Erythroblast (primary cell): Measurements from ENCODE around the gene AHNAK.

Experiments
- DNase-seq, 2 experiments: peaks; one replicate each; lab custom pipeline; 2025; lab: John Stamatoyannopoulos, UW
- GATA1 ChIP-seq: IDR thresholded peaks from 2 replicates; pipeline ENCODE4 v1.6.1; 2011; ENCODE audit warnings: low read depth, mild to moderate bottlenecking, control low read depth, low read length, moderate library complexity
- POLR2A ChIP-seq: IDR thresholded peaks from 2 replicates; pipeline ENCODE4 v1.6.1; 2011; ENCODE audit warnings: mild to moderate bottlenecking, low read length

The AHNAK gene

DNA sequence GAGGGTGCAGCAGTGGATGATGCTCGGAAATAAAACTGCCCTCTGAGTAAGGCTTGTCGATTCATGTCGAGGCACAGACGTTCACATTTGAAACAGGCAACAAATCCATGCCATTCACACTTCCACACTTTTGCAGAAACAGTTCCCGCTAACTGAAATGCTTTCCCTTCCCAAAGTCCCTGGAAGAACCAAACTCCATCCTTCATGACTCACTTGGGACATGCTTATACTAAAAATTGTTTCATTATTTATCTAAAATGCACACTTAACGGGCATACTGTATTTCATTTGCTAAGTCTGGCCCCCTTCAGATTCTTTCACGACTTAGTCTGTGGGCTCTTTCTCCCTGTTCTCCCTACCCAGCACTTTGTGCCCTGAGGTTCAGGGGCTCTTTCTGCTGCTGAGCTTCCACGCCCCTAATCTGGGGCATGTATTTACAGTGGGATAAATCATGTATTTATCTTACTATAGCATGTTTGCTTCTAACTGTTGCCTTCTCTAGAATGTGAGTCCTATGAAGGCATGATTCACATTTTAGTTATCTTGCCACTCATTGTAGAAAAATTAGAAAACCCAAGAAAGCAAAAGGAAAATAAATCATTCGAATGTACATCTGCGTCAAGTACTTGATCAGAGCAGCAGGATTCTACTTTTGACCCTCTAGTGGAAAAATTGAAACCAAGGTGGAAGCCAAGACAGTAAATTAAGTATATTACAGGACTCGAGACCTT is 115.3 kb downstream of the AHNAK start:
- TF ChIP-seq GATA1 (no peak), POLR2A (no peak)

DNA sequence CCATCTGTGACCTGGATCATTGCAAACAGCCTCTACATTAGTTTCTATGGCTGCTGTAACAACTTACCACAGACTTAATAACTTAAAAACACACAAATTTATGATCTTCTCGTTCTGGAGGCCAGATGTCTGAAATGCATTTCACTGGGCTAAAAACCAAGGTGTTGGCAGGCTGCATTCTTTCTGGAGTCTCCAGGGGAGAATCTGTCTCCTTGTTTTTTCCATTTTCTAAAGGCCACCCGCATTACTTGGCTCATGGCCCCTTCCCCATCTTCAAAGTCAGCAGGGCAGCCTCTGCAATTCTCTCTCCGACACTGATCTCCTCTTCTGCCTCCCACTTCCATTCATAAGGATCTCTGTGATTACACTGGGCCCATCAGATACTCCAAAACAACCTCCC is 116.2 kb downstream of the AHNAK start:
- TF ChIP-seq GATA1 (no peak), POLR2A (no peak)
- DNase-seq, result no peak

More for the DNA sequence above, 115.3 kb downstream of the AHNAK start:
- DNase-seq, result no peak

DNA sequence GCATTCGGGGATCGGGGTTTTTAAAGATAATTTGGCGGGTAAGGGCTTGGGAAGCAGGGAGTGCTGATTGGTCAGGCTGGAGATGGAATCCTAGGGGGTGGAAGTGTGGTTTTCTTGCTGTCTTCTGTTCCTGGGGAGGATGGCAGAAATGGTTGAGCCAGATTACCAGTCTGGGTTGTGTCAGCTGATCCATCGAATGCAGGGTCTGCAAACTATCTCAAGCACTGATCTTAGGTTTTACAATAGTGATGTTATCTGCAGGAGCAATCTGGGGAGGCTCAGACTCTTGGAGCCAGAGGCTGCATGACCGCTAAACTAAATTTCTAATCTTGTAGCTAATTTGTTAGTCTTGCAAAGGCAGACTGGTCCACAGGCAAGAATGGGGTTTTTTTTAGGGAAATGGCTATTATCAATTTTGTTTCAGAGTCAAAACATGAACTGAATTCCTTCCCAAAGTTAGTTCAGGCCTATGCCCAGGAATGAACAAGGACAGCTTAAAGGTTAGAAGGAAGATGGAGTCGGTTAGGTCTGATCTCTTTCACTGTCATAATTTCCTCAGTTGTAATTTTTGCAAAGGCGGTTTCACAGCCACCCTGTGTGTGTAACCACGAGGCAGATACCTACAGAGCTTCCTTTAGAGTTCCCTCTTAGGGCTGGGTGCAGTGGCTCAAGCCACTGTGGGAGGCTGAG is 117.6 kb downstream of the AHNAK start:
- TF ChIP-seq GATA1 (no peak), POLR2A (no peak)
- no peak for DNase-seq

DNA sequence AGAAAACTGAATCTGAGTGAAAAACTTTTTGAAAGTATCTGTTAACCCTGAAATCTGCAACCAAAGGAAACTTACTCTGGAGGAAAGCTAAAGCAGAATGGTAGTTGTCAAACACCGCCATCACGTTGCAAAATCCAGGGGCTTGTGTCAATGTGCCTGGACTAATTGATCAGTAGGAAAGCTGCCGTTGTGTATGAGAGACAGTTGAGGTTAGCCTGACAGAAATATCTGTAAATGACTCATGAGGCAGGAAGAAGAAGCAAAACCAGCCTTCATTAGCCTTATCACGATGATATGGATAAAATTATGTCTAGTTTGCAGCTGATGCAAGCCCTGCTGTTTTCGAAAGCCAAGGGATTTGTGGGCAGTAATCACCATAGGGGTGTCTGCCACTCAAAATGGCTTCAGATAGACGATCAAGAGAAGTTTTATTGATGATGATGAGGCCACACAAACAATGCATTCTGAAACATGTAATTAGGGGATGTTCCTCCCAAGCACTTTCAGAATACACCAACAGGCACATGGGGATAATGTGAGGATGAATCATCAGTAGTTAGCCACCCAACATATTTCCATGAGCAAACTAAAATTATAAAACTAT is 118.9 kb downstream of the AHNAK start:
- DNase-seq, result peak; percentile 46 to 74
- TF ChIP-seq GATA1, result no peak
- TF ChIP-seq POLR2A, result no peak

DNA sequence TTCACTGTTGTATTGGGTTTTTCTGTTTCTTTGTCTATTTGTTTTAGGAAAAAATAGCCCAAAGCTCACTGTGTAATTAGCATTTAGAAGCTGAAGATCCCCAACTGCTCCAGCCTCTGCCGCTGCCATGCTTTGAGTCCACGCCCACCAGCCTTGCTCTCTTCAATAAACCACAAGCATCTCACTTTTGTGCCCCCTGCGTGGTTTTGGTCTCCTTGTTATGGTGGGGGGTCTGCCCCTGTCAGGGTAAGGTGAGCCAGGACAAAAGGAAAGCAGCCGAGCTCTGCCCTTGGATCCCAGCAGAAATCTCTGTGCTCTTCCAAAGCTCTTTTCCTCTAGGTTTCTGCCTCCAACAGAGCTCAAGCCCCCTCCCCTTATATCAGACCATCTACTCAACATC is 123.6 kb downstream of the AHNAK start:
- DNase-seq, result no peak
- no peak for TF ChIP-seq GATA1
- TF ChIP-seq POLR2A, result no peak

DNA sequence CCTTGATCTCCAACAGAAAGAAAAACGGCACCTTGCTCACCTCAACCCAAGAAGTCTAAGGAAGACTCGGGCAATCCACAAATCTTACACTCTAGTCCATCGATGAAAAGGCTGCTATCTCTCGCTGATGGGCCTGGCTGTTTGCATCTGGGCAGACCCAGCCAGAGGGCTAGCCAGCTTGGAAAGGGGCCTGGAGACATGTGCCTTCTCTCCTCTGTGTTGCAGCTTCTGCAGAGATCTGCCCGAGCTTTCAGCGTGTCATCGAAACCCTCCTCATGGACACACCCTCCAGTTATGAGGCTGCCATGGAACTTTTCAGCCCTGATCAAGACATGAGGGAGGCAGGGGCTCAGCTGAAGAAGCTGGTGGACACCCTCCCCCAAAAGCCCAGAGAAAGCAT is 124.6 kb downstream of the AHNAK start:
- no peak for DNase-seq
- TF ChIP-seq GATA1 (no peak), POLR2A (no peak)

DNA sequence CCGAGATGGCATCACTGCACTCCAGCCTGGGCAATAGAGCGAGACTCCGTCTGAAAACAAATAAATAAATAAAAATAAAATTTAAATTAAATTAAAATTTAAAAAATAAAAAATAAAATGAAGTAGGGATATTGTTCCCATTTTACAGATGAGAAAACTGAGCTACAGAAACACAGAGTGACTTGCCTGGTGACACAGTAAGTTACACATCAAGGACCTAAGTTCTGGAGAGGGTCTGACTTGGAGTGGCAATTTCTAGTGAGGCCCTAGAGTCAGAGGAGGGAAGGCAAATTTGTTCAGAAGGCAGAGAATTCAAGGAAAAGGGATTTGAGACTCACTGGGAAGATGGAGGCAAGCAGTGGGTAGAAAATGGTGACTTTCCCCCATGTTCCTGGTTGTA is 125.7 kb downstream of the AHNAK start:
- TF ChIP-seq GATA1 (no peak), POLR2A (no peak)
- DNase-seq, result no peak

GRCh38 chr11:62419943-62420342 is 126.7 kb downstream of the AHNAK start:
- DNase-seq, result peak; percentile 49 to 74
- TF ChIP-seq GATA1, result no peak
- TF ChIP-seq POLR2A, result no peak

GRCh38 chr11:62419314-62419929 is 127.2 kb downstream of the AHNAK start:
- no peak for DNase-seq
- TF ChIP-seq POLR2A, result no peak
- no peak for TF ChIP-seq GATA1

- TF ChIP-seq POLR2A (no peak), GATA1 (no peak)
Observed at GRCh38 chr11:62418733-62419132, 127.9 kb downstream of the AHNAK start, which contains the start of gene SCGB1A1. Gene SCGB1A1, plus strand, starts transcription at chr11:62419033. Its CDS starts 63 bp downstream, at chr11:62419096.

DNA sequence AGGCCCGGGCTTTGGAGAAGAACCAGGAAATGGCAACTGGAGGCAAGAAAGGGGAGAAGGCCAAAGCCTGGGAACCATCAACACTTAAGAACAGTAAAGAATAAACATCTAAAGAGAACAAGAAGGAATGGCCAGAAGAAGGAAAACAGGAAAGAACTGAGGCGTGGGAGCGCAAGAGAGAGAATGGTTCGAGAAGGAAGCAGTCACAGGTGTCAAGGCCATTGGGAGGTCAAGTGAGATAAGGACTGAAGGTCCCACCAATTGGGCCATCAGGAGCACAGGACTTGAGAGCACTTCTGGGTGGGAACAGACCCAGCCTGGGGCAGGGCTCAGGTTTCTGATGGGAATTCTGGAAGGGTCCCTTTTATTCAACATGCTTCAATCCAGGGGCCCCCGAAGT is 128.5 kb downstream of the AHNAK start:
- TF ChIP-seq POLR2A, result no peak
- no peak for DNase-seq

More at GRCh38 chr11:62418733-62419132, 127.9 kb downstream of the AHNAK start, which contains the start of gene SCGB1A1:
- DNase-seq, result no peak

DNA sequence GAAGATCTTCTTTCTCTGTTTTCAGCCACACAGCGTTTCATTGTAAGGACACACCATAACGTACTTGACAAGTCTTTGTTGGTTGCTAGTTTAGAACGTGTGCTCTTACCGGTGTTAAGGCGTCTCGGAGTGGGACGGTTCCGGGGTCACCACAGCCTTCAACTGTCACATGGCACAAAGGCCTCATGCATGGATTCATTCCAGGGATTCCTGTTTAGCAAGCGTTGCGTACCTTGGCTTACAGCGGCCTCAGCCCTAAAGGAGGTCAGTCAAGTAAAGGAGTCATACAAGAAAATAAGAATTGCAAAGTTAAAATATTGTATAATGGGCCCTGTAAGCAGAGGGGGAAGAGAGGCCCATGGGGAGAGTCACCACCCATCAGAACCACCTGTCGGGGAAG is 130.0 kb downstream of the AHNAK start:
- no peak for DNase-seq
- no peak for TF ChIP-seq GATA1
- TF ChIP-seq POLR2A, result no peak

GRCh38 chr11:62413060-62413696 is 133.4 kb downstream of the AHNAK start:
- TF ChIP-seq GATA1 (no peak), POLR2A (no peak)

DNA sequence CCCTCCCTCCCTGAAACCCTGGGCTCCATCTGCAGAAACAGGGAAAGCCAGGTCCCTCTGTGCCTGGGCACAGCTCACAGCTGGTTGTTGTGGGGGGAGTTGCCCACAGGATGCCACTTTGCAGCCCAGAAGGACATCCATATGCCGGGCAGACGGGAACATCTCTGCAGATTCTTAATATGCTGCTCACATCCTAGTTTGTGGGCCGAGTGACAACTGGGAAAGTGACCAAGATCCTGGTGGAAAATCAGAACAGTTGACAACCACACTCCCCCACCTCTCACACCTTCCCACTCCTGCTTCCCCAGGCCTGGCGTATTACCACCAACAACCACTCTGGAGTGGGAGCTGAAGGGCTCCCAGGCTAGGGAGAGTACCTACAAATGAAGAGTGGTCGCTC is 135.1 kb downstream of the AHNAK start:
- TF ChIP-seq POLR2A (no peak), GATA1 (no peak)
- DNase-seq, result no peak

More at GRCh38 chr11:62413060-62413696, 133.4 kb downstream of the AHNAK start:
- DNase-seq, result no peak
